Aorta (tissue), 5 donors: ENCODE results near the gene TMEM132D. TPM values are rescaled to one million over a fixed set of nuclear protein-coding genes. Genes with fewer than 3 reads are reported as not detected.

Source experiments
- ATAC-seq: fragments of 200-7000 bp; cut with Tn5 transposase; one replicate; pipeline ENCODE4 v1.9.1; 2022; ENCODE audit warnings: moderate library complexity; ENCODE audit not compliant: low FRiP score
- DNase-seq, 2 donors: peaks; one replicate each; pipeline ENCODE4 v3.0.0-alpha.2; 2020
- H3K27ac ChIP-seq, 2 donors: one replicate each; pipeline ENCODE4 v1.5.1; 2013; ENCODE audit warnings: low read length in 2 of 2, mild to moderate bottlenecking in 2 of 2, moderate library complexity in 2 of 2, control low read depth in 1 of 2, inconsistent platforms in 1 of 2, low read depth in 1 of 2
- H3K27me3 ChIP-seq, 2 donors: one replicate each; pipeline ENCODE4 v1.6.1; 2013; ENCODE audit warnings: control low read depth in 1 of 2, low read length in 1 of 2, mild to moderate bottlenecking in 1 of 2, moderate library complexity in 1 of 2; ENCODE audit not compliant: insufficient read depth in 2 of 2, control insufficient read depth in 1 of 2
- H3K36me3 ChIP-seq, 2 donors: one replicate each; pipeline ENCODE4 v1.6.1; 2013; ENCODE audit warnings: control low read depth in 1 of 2, low read length in 1 of 2, mild to moderate bottlenecking in 1 of 2; ENCODE audit not compliant: insufficient read depth in 2 of 2, control insufficient read depth in 1 of 2
- H3K4me1 ChIP-seq, 2 donors: one replicate each; pipeline ENCODE4 v1.6.1; 2013; ENCODE audit warnings: low read length in 2 of 2, control low read depth in 1 of 2, mild to moderate bottlenecking in 1 of 2, moderate library complexity in 1 of 2; ENCODE audit not compliant: insufficient read depth in 2 of 2, control insufficient read depth in 1 of 2
- H3K4me3 ChIP-seq, 2 donors: one replicate each; pipeline ENCODE4 v1.5.1; 2013; ENCODE audit warnings: low read length in 2 of 2, control low read depth in 1 of 2, mild to moderate bottlenecking in 1 of 2
- H3K9me3 ChIP-seq: one replicate; pipeline ENCODE4 v1.6.1; 2013; ENCODE audit warnings: mild to moderate bottlenecking, low read length; ENCODE audit not compliant: control insufficient read depth
- WGBS, 2 donors: extraction: QIAGEN DNeasy Blood & Tissue Kit; methylation state at CpG; one replicate each; pipeline ENCODE4 v1.1.7; 2013; 5-methylcytosine and 5-hydroxymethylcytosine counted together
- intact Hi-C, 2 donors: fragments of 100-400 bp; cut with DNase I; formaldehyde crosslinking; loops; one replicate each; pipeline versions ENCODE4 v1.14.2 to v1.15.0; 2022
- polyA plus RNA-seq, 2 donors: library from polyadenylated mRNA; stranded (reverse); fragments of 200-250 nt; gene quantifications; one replicate each; pipeline ENCODE4 v1.2.3, GENCODE V29; 2013
- total RNA-seq, 2 donors: library from RNA; stranded (reverse); fragmentation: NEBNext Ultra II Directional; extraction: Animal tissue kit (Norgen Biotek cat#: 25700); gene quantifications; one replicate each; pipeline ENCODE4 v1.2.1, GENCODE V29; 2021
- donor health status: healthy with polysubstance abuse.
- donor health status: Bipolar disorder and iron deficiency.
- donor health status: DM: no; HTN: no; CAD: no.
- donor health status: DM: no; HTN: no; CAD: no.
- donor health status: DM: yes; HTN: yes; CAD: no.

Gene TMEM132D
- total and polyA plus RNA-seq, 4 donors: not detected

DNA sequence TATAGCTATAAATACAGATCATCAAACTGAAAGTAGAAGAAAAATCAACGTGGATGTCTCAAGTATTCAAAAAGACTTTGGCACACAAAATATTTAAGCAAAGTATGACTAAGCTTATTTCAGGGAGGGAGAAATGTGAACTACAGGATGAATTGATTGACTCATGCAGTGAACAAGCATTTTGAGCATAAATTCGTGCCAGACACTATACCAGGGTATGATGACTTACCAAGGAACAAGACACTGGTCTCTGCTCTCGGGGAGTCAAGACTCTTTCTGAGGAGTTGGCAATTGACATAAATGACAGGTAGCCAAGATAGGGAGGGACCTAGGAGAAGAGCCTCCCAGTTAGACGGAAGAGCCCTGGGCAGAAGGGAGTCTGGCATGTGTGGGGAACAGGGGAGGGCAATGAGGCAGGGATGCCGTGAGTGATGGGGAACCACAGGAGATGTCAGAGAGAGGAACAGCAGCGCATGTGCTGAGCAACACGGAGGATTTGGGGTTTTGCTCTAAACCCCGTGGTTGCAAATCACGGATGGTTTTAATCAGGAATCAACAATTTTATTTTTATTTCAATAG is 115.2 kb downstream of the TMEM132D start:
- H3K36me3 ChIP-seq: no peaks in the 10 kb centered on the region
- H3K4me1 ChIP-seq: no peaks in the 10 kb centered on the region
- no peak overlapping the region for H3K4me3 ChIP-seq
- DNase-seq: no peak
- H3K27ac ChIP-seq: no peak overlapping the region
- H3K27me3 ChIP-seq: peaks cover 0 to 1% of the 10 kb centered on the region in 2 donors
- 71 to 81% methylated on average over 9 of the region's 9 CpGs for WGBS, 2 donors
- H3K9me3 ChIP-seq: no peaks in the 10 kb centered on the region
- ATAC-seq: no peak
- intact Hi-C loops: no loop called here

DNA sequence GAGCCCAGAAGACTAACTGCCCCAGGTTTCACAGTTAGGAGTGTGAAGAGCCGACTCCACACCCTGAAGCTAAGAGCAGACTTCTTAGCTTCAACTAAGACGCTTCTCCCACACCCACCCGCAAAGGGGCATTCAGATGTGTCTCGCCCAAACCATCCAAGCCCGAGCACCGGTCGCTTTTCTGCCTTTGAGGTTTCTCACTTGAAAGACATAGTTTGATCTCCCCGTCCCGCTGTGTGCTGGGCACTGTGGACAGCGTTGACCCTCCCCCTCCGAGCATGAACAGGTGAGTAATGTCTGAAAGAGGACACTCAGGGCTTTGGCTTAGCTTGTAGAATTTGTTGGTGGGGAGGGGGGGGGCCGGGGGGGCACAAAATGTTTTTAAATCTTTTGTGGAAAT is 123.8 kb downstream of the TMEM132D start:
- Histone ChIP-seq H3K36me3 (no peaks in the 10 kb centered on the region), H3K27ac (no peak overlapping the region), H3K27me3 (no peaks in the 10 kb centered on the region), H3K4me1 (no peaks in the 10 kb centered on the region), H3K4me3 (no peak overlapping the region), H3K9me3 (peaks cover 2% of the 10 kb centered on the region)
- DNase-seq (no peak), ATAC-seq (no peak)
- WGBS, 2 donors: 82% methylated on average over 12 of the region's 12 CpGs
- intact Hi-C loops: no loop called here

DNA sequence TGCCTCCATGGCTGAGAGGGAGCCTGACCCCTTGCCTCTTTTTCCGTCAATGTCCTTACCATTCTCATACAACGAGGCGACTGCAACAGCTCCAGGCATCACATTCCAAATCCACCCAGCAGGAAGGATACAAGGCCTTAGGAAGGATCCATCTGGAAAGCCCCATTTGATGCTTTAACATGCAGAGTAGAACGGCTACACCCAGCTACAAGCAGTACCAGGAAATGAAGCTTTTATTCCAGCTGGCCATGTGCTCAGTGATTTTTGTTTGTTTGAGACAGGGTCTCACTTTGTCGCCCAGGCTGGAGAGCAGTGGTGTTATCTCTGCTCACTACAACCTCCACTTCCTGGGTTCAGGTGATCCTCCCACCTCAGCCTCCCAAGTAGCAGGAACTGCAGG is 124.8 kb downstream of the TMEM132D start:
- Histone ChIP-seq H3K4me1 (no peaks in the 10 kb centered on the region), H3K4me3 (no peak overlapping the region), H3K27ac (no peak overlapping the region), H3K27me3 (no peaks in the 10 kb centered on the region), H3K36me3 (no peaks in the 10 kb centered on the region), H3K9me3 (peaks cover 2% of the 10 kb centered on the region)
- WGBS, 2 donors: 84 to 85% methylated on average over 5 of the region's 5 CpGs
- intact Hi-C loops: no loop called here
- ATAC-seq (no peak), DNase-seq (no peak)

DNA sequence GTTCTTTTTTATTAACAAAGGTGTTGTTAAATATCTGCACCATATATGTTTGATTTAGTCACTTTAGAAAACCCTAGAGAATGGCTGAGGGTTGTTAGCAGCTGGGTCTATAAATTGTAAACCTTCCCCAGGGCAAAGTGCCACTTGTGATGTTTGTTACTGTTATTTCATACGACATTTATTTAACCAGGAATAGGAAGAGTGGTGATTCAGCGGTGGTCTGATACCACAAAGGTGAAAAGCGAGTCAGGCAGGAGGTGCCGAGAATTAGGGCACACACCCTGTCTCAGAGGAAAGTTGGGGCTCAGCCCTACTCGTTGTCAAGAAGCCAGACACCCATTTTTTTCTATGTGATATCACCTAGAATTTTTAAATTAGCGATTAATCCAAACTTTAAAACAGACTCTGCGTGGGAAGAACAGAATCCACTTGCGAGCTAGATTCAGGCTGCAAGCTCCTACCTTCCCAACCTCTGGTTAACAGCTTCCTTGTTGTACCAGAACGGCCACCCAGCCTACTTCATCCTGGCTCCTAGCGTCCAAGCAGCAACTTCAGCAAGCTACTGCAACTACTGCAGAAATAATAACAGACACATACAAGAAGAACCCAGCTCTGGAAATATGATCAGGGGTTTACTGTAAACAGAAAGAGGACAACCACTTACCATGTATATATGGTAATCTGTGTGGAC is 126.7 kb downstream of the TMEM132D start:
- Histone ChIP-seq H3K4me3 (no peak overlapping the region), H3K36me3 (no peaks in the 10 kb centered on the region), H3K27ac (no peak overlapping the region), H3K27me3 (no peaks in the 10 kb centered on the region), H3K9me3 (peaks cover 4% of the 10 kb centered on the region), H3K4me1 (no peaks in the 10 kb centered on the region)
- intact Hi-C loops: no loop called here
- 71% methylated on average over 10 of the region's 10 CpGs for WGBS, 2 donors
- ATAC-seq (no peak), DNase-seq (no peak)

DNA sequence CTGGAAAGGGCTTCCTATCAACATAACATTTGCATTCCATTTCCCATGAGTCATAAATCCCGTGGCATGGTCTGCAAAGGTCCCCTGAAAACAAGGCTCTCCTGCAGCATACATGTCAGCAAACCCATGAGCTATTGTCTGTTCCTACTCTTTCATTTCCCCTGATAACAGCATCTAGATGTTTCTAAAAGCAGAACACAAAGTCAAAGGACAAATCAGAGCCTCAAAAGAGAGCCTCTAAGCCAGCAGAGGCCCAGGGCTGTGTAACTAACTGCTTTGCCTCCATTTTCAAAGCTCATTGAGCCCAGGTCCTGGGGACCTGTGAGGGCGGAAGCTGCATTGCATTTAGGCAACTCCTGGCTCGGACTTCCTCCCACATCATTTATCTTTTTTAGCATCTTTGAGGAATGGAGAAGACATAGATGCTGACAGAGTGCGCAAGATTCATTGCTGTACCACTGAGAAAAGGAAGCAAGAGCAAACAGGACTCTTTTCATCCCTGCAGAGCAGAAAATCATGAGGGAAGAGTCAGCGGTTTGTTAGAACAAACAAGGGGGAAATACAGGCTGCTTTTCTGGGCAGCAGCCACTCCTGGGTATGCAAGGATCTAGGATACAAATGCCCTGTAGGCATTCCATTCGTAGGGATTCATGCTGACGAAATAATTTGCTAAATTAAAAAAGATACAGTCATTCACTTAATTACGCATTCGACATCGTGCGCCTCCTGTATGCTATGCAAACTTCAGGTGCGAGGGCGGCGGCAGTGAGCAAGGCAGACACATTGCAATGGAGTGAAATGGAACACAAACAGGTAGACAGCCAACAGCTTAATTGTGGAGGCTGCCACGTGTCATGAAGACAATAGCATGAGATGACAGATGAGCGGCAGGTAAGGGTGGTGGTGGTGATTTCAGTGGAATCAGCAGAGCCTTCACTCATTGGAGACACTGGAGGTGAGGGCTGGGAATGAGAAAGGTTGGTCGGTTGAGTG is 131.0 kb downstream of the TMEM132D start:
- H3K36me3 ChIP-seq: no peaks in the 10 kb centered on the region
- ATAC-seq (no peak), DNase-seq (no peak)
- H3K4me1 ChIP-seq: no peaks in the 10 kb centered on the region
- intact Hi-C loops: no loop called here
- peaks cover 2% of the 10 kb centered on the region for H3K9me3 ChIP-seq
- no peaks in the 10 kb centered on the region for H3K27me3 ChIP-seq
- no peak overlapping the region for H3K4me3 ChIP-seq
- no peak overlapping the region for H3K27ac ChIP-seq
- 59 to 62% methylated on average over 17 of the region's 17 CpGs for WGBS, 2 donors

DNA sequence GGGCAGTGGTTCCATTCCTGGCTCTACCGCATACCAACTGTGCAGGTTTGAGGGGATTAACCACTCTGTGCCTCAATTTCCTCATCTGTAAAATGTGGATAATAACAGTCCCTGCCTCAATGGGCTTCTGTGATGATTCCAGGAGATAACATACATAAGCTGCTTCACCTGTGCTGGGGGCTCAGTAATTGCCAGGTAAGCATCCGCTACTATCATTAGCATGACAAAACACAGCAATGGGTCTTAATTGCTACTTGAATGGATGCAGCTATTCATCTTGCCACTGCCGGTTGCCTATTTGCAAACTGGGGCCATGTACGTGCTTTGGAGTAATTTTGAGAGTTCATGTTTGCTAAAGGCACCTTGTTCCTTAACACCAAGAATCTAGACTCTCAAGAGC is 132.6 kb downstream of the TMEM132D start:
- H3K4me1 ChIP-seq: no peaks in the 10 kb centered on the region
- H3K27ac ChIP-seq: no peak overlapping the region
- H3K4me3 ChIP-seq: no peak overlapping the region
- H3K9me3 ChIP-seq: peaks cover 3% of the 10 kb centered on the region
- no peak for ATAC-seq
- H3K27me3 ChIP-seq: no peaks in the 10 kb centered on the region
- H3K36me3 ChIP-seq: no peaks in the 10 kb centered on the region
- 36 to 48% methylated on average over 4 of the region's 4 CpGs for WGBS, 2 donors
- no peak for DNase-seq
- intact Hi-C loops: no loop called here

DNA sequence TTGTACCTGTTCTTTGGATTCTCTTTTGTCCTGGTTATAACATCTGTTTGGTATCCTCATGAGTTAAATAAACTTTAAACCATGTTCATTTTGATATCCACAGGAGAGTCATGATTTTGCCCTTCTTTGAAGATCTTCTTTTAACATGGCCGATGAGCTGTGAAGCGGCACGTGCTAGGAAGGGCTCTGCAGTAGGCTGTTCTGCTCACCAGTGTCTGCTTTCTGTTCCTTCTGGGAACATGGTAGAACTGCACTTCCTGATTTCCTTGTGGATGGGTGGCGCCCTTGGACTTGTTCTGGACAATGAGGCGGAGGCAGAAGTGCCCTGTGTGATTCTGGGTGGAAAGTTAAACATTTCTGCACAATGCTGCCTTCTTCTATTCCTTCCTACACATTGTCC is 138.1 kb downstream of the TMEM132D start:
- 69 to 71% methylated on average over 5 of the region's 5 CpGs for WGBS, 2 donors
- Histone ChIP-seq H3K9me3 (peaks cover 6% of the 10 kb centered on the region), H3K27me3 (no peaks in the 10 kb centered on the region), H3K36me3 (no peaks in the 10 kb centered on the region), H3K27ac (no peak overlapping the region), H3K4me1 (no peaks in the 10 kb centered on the region), H3K4me3 (no peak overlapping the region)
- intact Hi-C loops: no loop called here
- DNase-seq (no peak), ATAC-seq (no peak)

DNA sequence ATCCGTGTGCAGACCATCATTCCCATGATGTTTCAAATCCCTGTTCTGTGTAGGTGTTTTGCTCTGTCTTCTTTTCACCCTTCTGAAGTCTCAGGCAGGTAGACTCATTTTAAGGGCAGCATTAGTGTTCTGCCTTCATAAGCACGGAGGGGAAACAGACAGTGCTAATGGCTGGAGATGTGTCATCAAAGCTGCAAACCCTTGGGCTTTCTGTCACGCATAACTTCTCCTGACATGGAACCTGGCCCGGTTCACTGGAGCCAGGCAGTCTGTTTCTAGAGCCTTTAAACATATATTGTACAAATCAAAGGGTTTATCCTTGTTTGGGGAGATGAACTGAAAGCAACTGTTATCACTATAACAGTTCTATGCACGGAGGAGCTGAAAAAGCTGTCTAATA is 141.4 kb downstream of the TMEM132D start:
- H3K4me3 ChIP-seq: no peak overlapping the region
- H3K27ac ChIP-seq: no peak overlapping the region
- no peaks in the 10 kb centered on the region for H3K36me3 ChIP-seq
- WGBS, 2 donors: 70 to 72% methylated on average over 5 of the region's 5 CpGs
- ATAC-seq: no peak
- no peak for DNase-seq
- peaks cover 6% of the 10 kb centered on the region for H3K9me3 ChIP-seq
- H3K27me3 ChIP-seq: no peaks in the 10 kb centered on the region
- intact Hi-C loops: no loop called here
- H3K4me1 ChIP-seq: no peaks in the 10 kb centered on the region
